LNCAP (cell line): ENCODE results near the gene SLC31A1.
A peak's percentile ranks its signal among the peaks of the same experiment; 100 is the strongest.

Source experiments
- TF ChIP-seq, protein P1 (sequence below): fragments of 450-650 bp; IDR thresholded peaks from 2 replicates; pipeline ENCODE4 v1.5.1; 2017; ENCODE audit warnings: mild to moderate bottlenecking

SLC31A1 gene

DNA sequence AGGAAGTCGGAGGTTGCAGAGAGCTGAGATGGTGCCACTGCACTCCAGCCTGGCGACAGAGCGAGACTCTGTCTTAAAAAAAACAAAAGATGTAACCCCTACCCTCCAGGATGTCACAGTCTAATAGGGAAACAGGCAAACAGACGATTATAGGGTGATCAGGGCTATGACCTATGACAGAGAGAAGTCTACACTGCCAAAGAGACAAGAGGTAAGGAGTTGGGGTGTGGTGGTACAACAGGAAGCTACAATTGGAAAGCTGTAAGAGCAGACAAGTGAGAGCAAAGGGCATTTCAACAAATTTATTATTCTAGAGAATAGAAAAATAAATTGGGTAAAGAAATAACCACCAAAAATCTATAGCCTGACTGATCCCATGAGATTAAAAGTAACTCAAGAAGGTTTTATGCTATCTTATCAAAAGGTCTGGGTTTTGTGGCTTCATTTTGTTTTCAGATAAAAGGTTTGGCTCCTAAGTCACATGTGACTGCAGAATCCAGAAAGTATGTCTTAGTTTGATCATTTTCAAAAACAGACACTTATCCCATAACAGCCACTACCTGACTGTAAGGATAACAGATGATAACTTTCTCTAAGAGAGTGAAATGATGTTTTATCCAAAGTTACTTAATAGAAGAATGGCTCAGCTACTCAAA is 46.7 kb downstream of the SLC31A1 start:
- TF ChIP-seq, protein P1, sequence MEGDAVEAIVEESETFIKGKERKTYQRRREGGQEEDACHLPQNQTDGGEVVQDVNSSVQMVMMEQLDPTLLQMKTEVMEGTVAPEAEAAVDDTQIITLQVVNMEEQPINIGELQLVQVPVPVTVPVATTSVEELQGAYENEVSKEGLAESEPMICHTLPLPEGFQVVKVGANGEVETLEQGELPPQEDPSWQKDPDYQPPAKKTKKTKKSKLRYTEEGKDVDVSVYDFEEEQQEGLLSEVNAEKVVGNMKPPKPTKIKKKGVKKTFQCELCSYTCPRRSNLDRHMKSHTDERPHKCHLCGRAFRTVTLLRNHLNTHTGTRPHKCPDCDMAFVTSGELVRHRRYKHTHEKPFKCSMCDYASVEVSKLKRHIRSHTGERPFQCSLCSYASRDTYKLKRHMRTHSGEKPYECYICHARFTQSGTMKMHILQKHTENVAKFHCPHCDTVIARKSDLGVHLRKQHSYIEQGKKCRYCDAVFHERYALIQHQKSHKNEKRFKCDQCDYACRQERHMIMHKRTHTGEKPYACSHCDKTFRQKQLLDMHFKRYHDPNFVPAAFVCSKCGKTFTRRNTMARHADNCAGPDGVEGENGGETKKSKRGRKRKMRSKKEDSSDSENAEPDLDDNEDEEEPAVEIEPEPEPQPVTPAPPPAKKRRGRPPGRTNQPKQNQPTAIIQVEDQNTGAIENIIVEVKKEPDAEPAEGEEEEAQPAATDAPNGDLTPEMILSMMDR = no peak

DNA sequence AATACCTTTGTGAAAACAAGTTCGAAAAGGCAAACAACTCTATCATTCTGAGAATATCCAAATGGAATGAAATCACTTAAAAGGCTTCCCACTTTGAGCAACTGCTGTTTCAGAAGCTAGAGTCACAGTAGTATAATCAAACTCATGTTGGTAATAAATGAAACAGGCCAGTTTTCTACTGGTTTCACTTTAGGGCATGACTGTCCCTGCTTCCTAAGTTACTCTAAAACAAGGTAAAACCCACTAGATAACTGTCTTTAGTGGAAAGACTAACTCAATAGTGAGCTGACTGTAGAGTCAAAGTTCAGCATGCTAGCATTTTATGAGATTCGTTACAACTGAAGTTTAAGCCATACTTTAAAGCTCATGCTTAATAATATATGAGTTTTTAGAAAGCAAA is 48.0 kb downstream of the SLC31A1 start:
- TF ChIP-seq, protein P1 = no peak

DNA sequence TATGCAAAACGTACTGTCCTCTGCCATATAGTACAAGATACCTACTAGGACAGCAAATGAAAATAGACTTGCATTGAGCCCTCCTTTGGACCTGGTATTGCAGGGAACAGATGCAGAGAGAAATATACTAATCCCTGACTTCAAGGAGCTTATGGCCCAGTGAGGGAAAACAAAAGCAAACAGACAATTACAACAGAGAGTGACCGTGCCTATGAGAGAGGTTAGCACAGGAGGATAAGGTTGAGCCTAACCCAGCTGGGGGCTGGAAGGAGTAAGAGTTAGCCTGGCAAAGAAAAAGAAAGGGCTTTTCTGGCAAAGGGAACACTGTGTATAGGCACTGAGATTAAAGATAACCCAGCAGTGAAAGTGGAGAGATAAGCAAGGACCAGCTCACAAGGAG is 48.5 kb downstream of the SLC31A1 start:
- TF ChIP-seq, protein P1 = no peak

DNA sequence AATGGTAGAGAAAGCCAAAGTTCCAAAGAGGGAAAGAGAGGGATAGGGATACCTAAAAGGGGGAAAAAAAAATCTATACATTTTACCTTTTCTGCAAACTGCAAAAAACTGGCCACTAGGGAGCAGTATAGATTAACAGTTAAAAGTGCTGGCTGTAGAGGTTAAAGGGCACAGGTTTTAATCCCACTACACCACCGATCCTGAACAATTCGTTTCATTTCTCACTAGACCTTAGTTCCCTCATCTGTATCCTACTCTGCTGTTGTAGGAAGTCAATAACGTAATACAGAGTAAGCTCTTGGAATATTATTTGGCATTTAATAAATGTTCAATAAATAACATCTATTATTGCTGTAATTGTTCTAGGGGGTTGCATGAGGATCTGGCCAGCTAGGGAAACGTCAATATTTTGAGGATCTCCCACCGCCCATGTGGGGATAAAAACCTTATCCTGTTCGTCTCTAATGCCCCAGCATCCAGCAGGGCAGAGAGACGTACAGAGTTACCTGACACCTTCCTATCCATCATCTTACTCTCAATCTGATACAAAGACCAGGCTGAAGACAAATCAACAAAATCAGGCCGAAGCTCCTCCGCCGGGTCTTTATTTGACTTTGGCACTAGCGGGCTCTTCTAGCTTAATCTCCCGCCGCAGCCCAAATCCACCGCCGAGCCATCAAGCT is 53.3 kb downstream of the SLC31A1 start:
- TF ChIP-seq, protein P1 = peak; percentile 82

DNA sequence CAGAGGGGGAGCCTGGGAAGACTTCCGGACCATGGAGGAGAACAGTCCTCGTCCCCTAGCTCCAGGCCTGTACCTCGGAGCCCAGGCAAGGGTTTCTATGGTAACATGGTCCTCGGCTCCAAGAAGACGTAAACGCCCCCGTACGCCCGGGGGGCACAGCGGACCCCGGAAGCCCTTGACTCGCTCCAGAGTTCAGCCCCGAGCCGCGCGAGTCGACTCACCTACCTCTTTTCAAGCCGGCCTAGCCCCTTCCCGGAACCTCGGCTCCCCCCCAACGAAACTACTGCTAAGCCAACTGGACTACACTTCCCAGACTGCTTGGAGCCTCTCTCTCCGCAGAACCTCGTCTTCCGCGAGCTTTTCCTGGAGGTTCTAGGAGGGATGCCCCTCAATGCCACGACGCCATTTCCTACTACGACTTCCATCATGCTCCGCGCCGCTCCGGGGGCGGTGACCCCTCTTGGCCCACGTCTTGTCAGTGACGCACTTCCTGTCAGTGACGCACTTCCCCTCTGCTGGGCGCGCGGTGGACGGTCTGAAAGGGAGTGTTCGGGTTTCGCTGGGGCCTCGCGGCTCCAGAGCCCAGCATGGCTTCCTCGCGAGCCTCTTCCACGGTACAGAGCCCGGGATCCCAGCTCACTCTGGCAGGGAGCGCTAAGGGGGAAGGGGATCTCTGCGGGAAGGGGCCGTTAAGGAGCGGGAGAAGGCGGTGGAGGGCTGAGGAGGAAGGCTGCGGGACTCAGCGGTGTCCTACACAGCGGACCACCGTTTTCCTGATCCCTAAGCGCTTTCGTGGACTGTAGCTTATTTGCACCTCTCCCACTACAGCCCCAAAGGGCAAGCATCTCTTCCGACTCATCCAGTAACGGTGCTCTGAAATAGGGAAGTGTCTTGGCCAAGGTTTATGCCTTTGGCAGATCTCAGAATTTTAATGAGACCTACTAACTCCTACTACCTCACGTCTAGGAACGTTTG is 54.1 kb downstream of the SLC31A1 start, which contains the start of the genes CDC26 and PRPF4:
CDC26 (minus strand) TSS at position 416 of the 975 bp plus-strand sequence. CDS start 3,065 bp downstream, outside the sequence.
PRPF4 (plus strand) TSS at position 502 of the 975 bp plus-strand sequence; CDS start at position 588, 86 bp downstream.
- TF ChIP-seq, protein P1 = no peak

DNA sequence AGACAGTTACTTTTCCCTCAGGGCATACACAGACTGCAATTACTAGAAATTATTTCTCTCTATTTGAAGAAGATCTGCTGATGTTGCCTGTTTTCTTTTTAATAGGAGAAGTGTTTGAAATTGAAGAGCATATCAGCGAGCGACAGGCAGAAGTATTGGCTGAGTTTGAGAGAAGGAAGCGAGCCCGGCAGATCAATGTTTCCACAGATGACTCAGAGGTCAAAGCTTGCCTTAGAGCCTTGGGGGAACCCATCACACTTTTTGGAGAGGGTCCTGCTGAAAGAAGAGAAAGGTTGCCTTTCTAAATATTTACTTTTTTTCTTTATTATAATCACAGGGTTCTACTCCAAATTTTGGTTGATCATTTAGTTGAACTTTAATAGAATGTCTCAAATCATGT is 57.5 kb downstream of the SLC31A1 start:
- TF ChIP-seq, protein P1 = no peak

DNA sequence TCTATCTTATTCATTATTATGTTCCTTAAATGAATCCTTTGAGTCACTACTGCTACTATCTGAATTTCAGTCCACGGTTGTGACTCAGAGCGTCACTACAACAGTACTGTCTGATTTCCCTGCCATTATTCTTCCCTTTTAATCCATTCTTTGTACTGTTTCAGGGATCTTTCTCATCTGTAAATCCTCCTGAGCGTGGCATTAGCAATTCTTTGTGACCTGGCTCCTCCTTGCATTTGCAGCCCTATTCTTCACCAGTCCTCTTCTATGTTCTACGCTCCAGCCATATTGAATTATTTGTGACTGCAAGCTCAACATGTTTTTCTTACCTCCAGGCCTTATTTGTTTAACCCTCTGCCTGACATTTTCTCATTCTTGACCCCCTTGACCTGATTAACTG is 60.0 kb downstream of the SLC31A1 start:
- TF ChIP-seq, protein P1 = no peak
